Measurements from ENCODE around the gene ZNF469.

Gene ZNF469

GRCh38 chr16:88430185-88430523 lies 47.4 kb downstream of the ZNF469 start:
- no peak for TF ChIP-seq CTCF (IDR thresholded peaks at IDR 0.05; ENCODE audit: control insufficient read depth, insufficient read depth, low read depth, low read length, missing control alignments)
- no peak for DNase-seq (ENCODE audit: low read depth)
- no peak overlapping the region for H3K4me3 ChIP-seq (ENCODE audit: control insufficient read depth, low read depth, low read length)

- no peak for DNase-seq (ENCODE audit: low read depth)
- TF ChIP-seq CTCF (IDR thresholded peaks at IDR 0.05; ENCODE audit: control insufficient read depth, insufficient read depth, low read depth, low read length, missing control alignments), result no peak
- H3K4me3 ChIP-seq (ENCODE audit: control insufficient read depth, low read depth, low read length), result no peak overlapping the region
These were observed 48.0 kb downstream of the ZNF469 start for GRCh38 chr16:88430524-88431446.

- no peak for DNase-seq (ENCODE audit: low read depth)
- TF ChIP-seq CTCF (IDR thresholded peaks at IDR 0.05; ENCODE audit: control insufficient read depth, insufficient read depth, low read depth, low read length, missing control alignments), result no peak
- H3K4me3 ChIP-seq (ENCODE audit: control insufficient read depth, low read depth, low read length), result no peak overlapping the region
These were observed 48.9 kb downstream of the ZNF469 start for GRCh38 chr16:88431651-88432050.

GRCh38 chr16:88432174-88432573 lies 49.4 kb downstream of the ZNF469 start:
- TF ChIP-seq CTCF (IDR thresholded peaks at IDR 0.05; ENCODE audit: control insufficient read depth, insufficient read depth, low read depth, low read length, missing control alignments), result no peak
- no peak for DNase-seq (ENCODE audit: low read depth)

More at GRCh38 chr16:88432174-88432573, 49.4 kb downstream of the ZNF469 start:
- no peak overlapping the region for H3K4me3 ChIP-seq (ENCODE audit: control insufficient read depth, low read depth, low read length)
